Measurements from ENCODE around the gene OSMR.

OSMR gene

DNA sequence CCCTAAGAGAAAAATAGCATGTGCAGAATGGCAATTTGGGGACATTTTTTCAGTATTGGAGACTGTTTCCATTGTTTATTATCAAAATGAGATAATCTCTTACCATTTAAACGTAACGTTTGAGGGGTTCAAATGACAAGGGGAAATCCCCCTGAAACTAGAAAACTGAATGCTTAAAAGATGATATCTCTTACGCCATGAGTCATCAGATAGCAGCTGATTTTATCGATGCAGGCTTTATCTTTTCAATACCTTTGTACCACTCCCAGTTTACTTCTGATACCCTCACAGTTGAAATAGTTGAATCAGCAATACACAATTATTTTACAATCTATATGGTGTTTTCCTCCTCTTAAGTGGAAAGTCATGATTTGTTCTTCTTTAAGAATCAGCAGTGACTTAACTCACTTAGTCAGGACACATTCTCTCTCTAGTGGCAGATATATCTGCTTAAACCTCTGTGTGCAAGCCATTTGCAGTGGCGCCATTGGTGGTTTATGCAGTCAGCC lies 29.2 kb downstream of the OSMR start:
- DNase-seq, result no peak

- no peak for DNase-seq
Observed at GRCh38 chr5:38878391-38879077, 32.7 kb downstream of the OSMR start.

DNA sequence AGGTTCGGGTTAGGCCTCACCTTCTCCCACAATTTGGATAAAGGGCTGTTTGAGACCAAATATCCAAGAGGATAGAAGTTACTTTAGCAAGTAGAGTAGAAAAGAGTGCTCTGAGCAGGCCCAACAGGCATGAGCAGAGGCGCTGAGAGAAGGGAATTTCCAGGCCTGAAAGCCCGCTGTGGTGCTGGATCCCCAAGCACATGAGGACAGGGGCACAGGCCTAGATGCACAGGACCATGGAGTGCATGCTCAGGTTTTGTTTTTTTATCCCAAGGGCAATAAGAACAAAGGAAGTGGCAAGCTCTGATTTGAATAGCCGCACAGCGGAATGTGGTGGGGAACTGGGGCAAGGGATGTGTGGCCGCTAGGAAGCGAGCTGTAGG lies 33.3 kb downstream of the OSMR start:
- DNase-seq, result no peak

DNA sequence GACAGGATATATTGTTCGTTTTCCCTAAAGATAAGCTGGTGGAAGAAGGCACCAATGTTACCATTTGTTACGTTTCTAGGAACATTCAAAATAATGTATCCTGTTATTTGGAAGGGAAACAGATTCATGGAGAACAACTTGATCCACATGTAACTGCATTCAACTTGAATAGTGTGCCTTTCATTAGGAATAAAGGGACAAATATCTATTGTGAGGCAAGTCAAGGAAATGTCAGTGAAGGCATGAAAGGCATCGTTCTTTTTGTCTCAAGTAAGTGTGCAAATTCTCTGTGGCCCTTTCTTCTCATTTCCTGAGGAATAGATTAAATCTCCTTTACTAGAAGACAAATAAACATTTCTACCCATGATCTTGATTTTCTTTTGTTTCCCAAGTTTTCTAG lies 38.0 kb downstream of the OSMR start:
- no peak for DNase-seq

GRCh38 chr5:38885208-38885607 lies 39.4 kb downstream of the OSMR start:
- DNase-seq, result no peak

DNA sequence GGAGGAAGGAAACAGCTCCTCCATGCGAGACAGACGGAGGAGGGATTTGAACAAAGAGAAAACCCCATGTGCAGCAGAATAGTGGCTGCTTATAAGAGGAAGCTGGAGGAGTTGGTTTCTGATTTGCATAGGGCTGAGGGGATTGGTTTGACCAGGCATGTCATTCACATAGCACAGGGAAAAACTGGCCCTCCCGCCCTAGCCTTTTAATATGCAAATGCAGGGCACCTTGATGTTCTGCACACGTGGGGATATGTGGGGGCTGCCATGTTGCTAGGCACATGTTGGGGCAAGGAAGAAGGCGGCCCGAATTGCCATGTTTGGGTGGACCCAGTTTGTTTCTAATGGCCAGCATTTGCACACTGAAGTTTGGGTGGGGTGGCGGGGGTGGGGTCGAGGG lies 42.2 kb downstream of the OSMR start:
- DNase-seq, result no peak

DNA sequence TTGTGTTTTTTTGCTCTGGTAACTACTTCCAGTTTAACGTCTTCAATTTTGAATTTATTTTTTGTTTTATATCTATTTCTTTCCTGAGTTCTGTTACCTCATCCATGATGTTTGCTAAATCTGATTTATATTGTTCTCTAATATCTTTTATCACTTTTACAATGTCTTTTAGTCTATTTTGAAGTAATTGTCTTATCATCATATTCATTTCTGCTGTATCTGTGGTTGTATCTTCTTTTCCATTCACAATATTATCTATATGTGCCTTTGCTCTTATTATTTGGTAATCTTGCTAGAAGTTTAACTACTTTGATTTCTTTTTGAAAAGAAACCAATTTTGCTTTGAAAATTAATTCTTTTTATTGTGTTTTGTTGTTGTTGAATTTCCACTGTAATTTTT lies 43.6 kb downstream of the OSMR start:
- no peak for DNase-seq

DNA sequence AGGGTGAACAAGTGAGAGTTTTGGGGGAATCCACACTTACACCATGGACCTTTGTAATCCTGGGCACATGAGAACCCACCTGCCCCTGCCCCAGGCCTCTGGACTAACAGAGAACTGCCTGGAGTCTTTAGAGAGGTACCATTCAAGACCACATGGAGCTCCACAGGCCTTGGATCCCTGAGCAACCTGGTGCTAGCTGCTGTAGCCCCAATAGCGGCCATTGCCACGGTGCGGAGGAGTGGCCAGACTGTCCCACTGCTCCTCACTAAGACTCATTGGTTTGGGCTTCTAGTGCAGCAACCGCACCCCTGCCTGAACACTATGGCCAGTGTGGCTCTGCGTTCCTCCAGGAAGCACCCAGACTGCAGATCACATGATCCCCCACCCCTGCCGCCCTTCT lies 45.8 kb downstream of the OSMR start:
- DNase-seq, result no peak

GRCh38 chr5:38892363-38892762 lies 46.6 kb downstream of the OSMR start:
- DNase-seq, result no peak

DNA sequence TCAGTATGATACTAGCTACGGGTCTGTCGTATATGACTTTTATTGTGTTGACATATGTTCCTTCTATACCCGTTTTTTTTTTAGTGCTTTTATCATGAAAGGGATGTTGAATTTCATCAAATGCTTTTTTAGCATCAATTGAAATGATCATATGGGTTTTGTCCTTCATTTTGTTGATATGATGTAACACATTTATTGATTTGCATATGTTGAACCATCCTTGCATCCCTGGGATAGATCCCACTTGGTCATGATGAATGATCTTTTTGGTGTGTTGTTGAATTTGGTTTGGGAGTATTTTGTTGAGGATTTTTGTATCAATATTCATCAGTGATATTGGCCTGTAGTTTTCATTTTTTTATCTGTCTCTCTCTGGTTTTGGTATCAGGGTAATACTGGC lies 50.9 kb downstream of the OSMR start:
- no peak for DNase-seq

DNA sequence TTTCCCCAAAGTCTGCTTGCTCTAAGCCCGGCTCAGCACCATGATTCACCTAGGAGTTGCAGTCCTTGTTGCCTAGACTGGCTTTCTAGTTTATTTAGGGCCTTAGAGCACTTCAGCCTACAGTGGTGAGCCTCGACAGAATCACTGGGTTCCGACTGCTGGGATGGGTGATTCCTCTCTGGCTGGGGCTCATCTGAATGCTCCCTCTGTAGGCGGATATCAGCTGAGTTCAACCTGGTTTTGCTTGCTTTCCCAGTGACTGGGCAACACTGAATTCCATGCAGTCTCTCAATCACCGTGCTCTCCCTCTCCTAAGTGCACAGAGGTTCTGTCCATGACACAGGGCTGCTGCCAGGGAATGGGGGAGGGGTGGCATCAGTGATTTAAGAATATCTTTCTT lies 54.1 kb downstream of the OSMR start:
- DNase-seq, result no peak

DNA sequence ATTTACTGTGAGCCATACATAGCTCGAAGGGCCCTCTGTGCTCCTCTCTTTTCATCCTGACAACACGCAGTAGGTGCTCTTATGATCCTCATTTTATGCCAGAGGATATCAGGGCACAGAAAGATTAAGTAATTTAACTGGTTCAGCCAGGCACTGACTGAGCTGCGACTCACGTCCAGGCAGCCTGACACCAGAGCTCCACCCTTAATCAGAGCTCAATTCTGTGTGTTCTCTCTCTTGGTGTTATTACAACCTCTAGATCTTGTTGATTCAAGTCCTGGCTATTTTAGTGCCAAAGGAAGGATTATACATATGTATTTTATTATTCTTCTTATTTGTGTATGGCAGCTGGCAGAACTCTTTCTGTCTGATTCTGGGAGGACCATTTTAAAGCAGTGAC lies 59.7 kb downstream of the OSMR start:
- DNase-seq, result no peak

GRCh38 chr5:38906503-38906902 lies 60.7 kb downstream of the OSMR start:
- DNase-seq, result no peak

- DNase-seq, result no peak
Observed at GRCh38 chr5:38911933-38912332, 66.1 kb downstream of the OSMR start.

DNA sequence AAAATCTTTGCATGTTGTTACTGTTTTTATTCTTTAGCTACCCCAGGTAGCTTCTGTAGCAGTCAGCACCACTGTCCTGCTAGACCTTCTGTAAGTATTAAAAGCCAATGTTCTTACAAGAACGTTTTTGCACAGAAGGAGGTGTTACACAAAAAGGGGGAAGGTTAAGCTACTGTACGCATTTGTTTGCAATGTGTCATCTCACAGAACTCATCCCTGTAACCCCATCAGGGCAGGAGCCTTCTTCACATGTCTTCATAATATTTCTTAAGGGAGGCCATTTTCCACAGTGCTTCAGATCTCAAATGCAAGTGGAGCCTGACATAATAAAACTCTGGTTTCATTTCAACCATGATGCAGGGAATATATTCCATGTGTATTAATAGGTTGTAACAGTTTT lies 67.9 kb downstream of the OSMR start:
- DNase-seq, result no peak

DNA sequence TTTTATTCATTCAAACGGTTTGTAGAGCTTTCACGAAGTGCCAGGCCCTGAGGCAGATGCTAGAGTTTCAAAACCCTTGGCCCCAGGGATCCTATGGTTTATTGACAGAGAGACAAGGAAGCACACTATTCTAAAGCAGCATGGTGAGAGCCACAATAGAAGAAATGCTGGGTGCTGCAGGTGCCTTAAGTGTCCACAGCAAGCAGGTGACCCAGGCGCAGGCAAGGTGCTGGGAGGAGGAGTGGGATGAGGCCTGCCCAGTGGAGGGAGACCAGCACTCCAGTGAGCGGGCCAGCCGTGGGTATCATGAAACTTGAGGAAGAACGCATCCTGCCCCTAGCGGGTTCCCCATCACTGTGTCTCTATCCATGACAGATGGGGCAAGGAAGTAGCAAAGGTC lies 71.0 kb downstream of the OSMR start:
- DNase-seq, result no peak

GRCh38 chr5:38921174-38921573 lies 75.4 kb downstream of the OSMR start:
- no peak for DNase-seq

DNA sequence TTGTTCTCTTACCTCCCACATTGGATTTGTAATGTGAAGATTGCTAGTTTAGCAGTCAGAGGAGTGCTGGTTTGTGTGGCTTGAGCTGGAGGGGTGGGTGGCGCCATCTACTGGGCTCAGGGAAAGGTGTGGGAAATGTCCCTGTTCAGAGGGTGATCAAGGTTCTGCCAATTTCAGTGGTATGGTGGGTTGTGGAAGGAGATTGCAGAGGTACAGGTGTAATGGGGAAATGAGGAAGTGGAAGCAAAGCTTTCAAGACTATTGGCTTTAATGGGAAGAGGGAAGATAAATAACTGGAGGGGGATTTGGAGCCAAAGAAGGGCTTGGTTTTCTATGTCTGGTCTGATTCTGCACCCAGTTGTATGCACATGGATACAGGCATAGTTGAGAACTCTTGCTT lies 76.4 kb downstream of the OSMR start:
- no peak for DNase-seq

DNA sequence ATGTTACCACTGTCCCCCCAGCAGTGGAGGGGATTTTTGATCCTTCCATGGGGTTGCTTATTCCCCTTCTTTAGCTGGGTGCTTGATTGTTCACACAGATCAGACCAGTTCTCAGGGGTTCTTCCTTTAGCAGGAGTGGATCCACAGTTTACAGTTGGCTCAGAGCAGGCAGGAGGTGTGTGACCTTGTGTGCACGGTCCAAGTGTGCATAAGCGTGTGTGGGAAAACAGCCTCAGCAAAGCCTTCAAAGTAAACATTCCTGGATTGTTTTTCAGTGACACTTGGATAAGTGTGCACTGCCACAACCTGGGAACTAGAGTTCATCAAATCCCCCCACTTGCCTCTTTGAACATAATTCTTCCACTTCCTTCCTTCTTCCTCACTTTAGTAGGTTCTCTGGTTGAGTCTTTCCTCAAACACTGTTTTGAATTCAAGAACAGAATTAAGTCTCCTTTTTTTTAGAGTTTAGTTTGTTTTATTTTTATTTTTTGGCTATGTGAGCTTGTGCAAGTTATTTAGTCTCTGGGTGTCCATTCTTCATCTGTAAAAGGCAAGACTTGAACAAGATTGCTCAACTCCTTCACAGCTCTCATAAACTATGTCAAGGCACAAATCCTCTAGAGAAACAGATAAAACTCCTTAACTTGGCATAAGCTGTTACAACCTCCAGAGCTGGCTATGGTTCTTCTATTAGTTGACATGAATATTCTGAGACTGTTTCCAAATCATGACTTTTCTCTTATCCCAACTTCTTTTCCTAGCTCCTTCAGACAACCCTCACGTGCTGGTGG lies 78.0 kb downstream of the OSMR start:
- DNase-seq, result no peak

GRCh38 chr5:38925154-38925925 lies 79.5 kb downstream of the OSMR start:
- DNase-seq, result no peak

GRCh38 chr5:38926121-38926520 lies 80.3 kb downstream of the OSMR start:
- no peak for DNase-seq

DNA sequence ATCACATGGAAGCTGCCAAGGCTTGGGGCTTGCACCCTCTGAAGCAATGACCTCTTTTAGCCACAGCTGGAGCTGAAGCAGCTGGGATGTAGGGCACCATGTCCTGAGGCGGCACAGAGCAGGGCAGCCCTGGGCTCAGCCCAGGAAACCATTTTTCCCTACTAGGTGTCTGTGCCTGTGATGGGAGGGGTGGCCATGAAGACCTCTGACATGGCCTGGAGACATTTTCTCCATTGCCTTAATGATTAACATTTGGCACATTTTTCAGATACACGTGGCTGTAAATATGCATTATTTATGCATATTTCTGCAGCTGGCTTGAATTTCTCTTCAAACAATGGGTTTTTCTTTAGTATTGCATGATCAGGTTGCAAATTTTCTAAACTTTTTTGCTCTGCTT lies 81.7 kb downstream of the OSMR start:
- no peak for DNase-seq

DNA sequence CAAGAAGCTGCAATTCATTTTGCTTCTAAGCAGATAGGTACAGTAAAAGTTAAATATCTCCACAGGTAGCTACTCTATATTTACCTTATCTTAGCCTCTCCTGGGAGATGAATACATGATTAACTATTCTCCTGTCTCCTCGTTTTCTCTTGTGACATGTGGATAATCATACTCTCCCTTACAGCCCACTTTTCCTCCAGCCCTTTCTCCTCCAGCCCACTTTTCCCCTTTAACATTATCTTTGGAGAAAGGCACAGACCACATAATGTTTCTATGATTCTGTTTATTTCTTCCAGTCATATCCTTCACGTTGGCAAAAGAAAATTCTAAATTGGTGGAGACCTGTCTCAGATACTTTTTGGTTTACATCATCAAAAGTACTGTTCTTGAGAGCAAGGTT lies 84.0 kb downstream of the OSMR start:
- no peak for DNase-seq

DNA sequence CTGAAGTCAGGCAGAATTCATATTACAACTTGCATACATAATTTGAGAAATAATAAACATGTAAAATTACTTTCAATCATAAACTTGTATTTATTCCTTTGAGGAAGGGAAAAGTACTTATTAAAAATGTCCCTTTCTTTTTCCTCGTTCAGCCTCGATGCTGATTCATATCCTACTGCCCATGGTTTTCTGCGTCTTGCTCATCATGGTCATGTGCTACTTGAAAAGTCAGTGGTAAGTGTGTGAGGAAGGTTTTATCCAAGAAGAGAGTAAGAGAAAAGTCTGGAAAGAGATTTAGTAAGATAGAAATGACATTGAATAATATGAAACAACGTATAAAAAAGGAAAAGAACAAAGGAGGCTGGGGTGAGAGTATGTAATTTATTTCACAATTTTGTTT lies 85.9 kb downstream of the OSMR start:
- DNase-seq, result no peak

All from DMS 273 treated with DMSO at 0.1 percent for 48 hours (cell line).